ENCODE results near the gene RIPPLY1.

The RIPPLY1 gene

DNA sequence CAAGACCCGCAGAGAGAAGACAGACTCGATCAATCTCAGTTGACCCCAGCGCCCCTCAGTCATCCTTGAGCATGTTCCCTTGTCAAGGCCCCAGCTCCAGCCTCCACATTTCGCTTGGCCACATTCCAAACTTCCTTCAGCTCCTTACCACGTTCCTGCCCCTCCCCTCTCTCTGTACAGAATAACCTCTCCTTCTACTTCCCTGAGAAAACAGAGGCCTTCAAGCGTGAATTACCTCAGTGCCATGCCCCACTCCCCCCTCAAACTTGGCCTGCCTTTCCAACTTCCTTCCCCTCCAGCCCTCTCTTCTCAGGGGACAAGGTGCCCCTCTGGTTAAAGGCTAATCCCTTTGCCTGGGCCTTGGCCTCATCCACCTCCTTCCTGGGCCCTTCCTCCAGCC, 3.2 kb upstream of the RIPPLY1 start:
- no peak for TF ChIP-seq TRIM28 (IDR thresholded peaks at IDR 0.05; ENCODE audit: borderline replicate concordance, low read length)
- TF ChIP-seq, protein P1, sequence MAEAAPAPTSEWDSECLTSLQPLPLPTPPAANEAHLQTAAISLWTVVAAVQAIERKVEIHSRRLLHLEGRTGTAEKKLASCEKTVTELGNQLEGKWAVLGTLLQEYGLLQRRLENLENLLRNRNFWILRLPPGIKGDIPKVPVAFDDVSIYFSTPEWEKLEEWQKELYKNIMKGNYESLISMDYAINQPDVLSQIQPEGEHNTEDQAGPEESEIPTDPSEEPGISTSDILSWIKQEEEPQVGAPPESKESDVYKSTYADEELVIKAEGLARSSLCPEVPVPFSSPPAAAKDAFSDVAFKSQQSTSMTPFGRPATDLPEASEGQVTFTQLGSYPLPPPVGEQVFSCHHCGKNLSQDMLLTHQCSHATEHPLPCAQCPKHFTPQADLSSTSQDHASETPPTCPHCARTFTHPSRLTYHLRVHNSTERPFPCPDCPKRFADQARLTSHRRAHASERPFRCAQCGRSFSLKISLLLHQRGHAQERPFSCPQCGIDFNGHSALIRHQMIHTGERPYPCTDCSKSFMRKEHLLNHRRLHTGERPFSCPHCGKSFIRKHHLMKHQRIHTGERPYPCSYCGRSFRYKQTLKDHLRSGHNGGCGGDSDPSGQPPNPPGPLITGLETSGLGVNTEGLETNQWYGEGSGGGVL (tag by site-specific recombination; IDR thresholded peaks at IDR 0.05) = peak; percentile 55
- H3K4me1 ChIP-seq (ENCODE audit: control insufficient read depth, insufficient read depth, low read length) = no peaks in the 10 kb centered on the region
- CTCF ChIA-PET = interaction anchor here (0.6 to 1.6 kb wide), 3 partner anchors 12 to 31 kb away, joined by 3 to 6 read pairs (median 3); no protein-coding TSS in a partner anchor
- H3K9me3 ChIP-seq (ENCODE audit: control insufficient read depth, insufficient read depth, low read depth, low read length) = no peaks in the 10 kb centered on the region
- no peak overlapping the region for H3K4me3 ChIP-seq (ENCODE audit: low read depth, low read length)
- H3K36me3 ChIP-seq (ENCODE audit: control insufficient read depth in 2 of 2, insufficient read depth in 1 of 2, low read length in 2 of 2) = no peaks in the 10 kb centered on the region
- H3K27ac ChIP-seq (ENCODE audit: extremely low read depth, low read depth, low read length) = no peak overlapping the region
- POLR2A ChIA-PET = no interaction called here

DNA sequence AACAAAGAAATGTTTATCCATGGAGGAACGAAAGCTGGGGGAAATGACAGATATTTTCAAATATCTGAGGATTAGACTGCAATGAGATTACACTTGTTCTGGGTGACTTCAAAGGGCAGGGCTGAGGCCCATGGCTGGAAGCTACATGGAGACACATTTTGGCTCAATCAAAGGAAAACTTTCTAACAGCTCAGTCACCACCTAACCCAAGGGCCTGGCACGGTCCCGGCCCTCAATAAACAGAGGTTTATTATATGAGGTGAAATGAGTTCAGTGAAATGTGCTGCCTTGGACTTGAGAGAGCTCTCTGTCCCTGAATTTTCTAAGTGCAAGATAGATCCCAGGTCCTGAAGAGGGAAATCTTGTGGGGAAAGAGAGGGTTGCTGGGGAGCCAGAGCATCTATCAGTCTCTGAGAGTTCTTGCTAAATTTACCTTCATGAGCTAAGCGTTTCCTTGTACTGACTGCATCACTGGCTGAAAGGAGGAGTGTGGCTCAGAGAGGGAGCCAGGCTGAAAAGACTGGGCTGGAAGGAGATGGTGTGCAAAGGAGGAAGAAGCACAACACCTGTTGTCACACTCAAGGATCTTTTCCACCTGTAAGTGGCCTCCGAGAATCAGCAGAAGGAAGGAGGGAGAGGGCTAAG, 2.0 kb upstream of the RIPPLY1 start:
- ChIA-PET CTCF (interaction anchor here (0.6 to 1.8 kb wide), 5 partner anchors 11 to 1622 kb away, joined by 3 to 7 read pairs (median 3); no protein-coding TSS in a partner anchor), POLR2A (interaction anchor here (0.6 kb wide), 1 partner anchor 295 kb away, joined by 3 read pairs; no protein-coding TSS in a partner anchor)
- TF ChIP-seq ZNF274 (IDR thresholded peaks at IDR 0.05; ENCODE audit: low read length) = no peak
- no peak for TF ChIP-seq ZNF274 (tag by site-specific recombination; IDR thresholded peaks at IDR 0.05; ENCODE audit: borderline replicate concordance)
- TF ChIP-seq, protein P2, sequence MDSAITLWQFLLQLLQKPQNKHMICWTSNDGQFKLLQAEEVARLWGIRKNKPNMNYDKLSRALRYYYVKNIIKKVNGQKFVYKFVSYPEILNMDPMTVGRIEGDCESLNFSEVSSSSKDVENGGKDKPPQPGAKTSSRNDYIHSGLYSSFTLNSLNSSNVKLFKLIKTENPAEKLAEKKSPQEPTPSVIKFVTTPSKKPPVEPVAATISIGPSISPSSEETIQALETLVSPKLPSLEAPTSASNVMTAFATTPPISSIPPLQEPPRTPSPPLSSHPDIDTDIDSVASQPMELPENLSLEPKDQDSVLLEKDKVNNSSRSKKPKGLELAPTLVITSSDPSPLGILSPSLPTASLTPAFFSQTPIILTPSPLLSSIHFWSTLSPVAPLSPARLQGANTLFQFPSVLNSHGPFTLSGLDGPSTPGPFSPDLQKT (IDR thresholded peaks at IDR 0.05; ENCODE audit: borderline replicate concordance, low read depth, low read length) = no peak
- no peak for TF ChIP-seq ZNF335 (tag by site-specific recombination; conservative IDR thresholded peaks at IDR 0.05)
- no peak for TF ChIP-seq ZFP37 (tag by site-specific recombination; IDR thresholded peaks at IDR 0.05)
- TF ChIP-seq HOXD13 (CRISPR knock-in tag; IDR thresholded peaks at IDR 0.05; ENCODE audit: borderline replicate concordance) = no peak
- no peaks in the 10 kb centered on the region for H3K36me3 ChIP-seq (ENCODE audit: control insufficient read depth in 2 of 2, insufficient read depth in 1 of 2, low read length in 2 of 2)
- H3K4me3 ChIP-seq (ENCODE audit: low read depth, low read length) = no peak overlapping the region
- no peaks in the 10 kb centered on the region for H3K9me3 ChIP-seq (ENCODE audit: control insufficient read depth, insufficient read depth, low read depth, low read length)
- no peak overlapping the region for H3K27ac ChIP-seq (ENCODE audit: extremely low read depth, low read depth, low read length)
- no peaks in the 10 kb centered on the region for H3K4me1 ChIP-seq (ENCODE audit: control insufficient read depth, insufficient read depth, low read length)

DNA sequence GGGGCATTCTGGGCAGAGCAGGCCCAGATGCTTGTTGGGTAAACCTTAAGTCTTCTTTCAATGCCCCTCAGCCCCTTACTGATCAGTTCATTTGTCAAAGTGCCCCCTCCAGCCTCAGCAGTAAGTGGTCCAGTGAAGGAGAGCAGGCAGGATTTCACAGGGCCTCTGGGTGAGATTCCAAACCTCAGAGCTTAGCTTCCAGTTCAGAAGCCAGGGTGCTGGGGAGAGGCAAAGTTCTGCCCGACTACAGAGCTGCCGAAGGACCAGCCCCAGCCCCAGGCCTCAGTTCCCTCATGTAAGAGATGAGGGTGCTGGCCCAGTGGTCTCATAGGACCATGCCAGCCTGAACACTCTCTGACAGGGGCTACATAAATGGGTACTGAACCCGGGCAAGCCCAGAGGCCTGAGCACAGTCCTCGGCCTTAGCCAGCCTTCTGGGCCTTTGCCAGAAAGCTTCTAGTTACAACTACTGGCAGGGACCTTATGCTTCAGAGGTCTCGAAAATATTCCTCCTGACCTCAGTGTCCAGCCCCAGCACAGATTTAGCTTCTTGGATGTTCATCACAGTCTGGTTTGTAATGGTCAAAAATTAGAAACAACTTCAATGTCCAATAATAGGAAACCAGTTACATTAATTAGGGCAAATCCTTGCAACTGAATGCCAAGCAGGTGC, 851 bp upstream of the RIPPLY1 start:
- no peaks in the 10 kb centered on the region for H3K36me3 ChIP-seq (ENCODE audit: control insufficient read depth in 2 of 2, insufficient read depth in 1 of 2, low read length in 2 of 2)
- H3K4me1 ChIP-seq (ENCODE audit: control insufficient read depth, insufficient read depth, low read length) = no peaks in the 10 kb centered on the region
- CTCF ChIA-PET = interaction anchor here (0.7 to 2.2 kb wide), 5 partner anchors 10 to 1621 kb away, joined by 3 to 7 read pairs (median 4); no protein-coding TSS in a partner anchor
- H3K27ac ChIP-seq (ENCODE audit: extremely low read depth, low read depth, low read length) = no peak overlapping the region
- H3K4me3 ChIP-seq (ENCODE audit: low read depth, low read length) = no peak overlapping the region
- H3K9me3 ChIP-seq (ENCODE audit: control insufficient read depth, insufficient read depth, low read depth, low read length) = no peaks in the 10 kb centered on the region
- POLR2A ChIA-PET = no interaction called here
- TF ChIP-seq KLF16 (tag by site-specific recombination; IDR thresholded peaks at IDR 0.05) = no peak
- TF ChIP-seq, protein P3, sequence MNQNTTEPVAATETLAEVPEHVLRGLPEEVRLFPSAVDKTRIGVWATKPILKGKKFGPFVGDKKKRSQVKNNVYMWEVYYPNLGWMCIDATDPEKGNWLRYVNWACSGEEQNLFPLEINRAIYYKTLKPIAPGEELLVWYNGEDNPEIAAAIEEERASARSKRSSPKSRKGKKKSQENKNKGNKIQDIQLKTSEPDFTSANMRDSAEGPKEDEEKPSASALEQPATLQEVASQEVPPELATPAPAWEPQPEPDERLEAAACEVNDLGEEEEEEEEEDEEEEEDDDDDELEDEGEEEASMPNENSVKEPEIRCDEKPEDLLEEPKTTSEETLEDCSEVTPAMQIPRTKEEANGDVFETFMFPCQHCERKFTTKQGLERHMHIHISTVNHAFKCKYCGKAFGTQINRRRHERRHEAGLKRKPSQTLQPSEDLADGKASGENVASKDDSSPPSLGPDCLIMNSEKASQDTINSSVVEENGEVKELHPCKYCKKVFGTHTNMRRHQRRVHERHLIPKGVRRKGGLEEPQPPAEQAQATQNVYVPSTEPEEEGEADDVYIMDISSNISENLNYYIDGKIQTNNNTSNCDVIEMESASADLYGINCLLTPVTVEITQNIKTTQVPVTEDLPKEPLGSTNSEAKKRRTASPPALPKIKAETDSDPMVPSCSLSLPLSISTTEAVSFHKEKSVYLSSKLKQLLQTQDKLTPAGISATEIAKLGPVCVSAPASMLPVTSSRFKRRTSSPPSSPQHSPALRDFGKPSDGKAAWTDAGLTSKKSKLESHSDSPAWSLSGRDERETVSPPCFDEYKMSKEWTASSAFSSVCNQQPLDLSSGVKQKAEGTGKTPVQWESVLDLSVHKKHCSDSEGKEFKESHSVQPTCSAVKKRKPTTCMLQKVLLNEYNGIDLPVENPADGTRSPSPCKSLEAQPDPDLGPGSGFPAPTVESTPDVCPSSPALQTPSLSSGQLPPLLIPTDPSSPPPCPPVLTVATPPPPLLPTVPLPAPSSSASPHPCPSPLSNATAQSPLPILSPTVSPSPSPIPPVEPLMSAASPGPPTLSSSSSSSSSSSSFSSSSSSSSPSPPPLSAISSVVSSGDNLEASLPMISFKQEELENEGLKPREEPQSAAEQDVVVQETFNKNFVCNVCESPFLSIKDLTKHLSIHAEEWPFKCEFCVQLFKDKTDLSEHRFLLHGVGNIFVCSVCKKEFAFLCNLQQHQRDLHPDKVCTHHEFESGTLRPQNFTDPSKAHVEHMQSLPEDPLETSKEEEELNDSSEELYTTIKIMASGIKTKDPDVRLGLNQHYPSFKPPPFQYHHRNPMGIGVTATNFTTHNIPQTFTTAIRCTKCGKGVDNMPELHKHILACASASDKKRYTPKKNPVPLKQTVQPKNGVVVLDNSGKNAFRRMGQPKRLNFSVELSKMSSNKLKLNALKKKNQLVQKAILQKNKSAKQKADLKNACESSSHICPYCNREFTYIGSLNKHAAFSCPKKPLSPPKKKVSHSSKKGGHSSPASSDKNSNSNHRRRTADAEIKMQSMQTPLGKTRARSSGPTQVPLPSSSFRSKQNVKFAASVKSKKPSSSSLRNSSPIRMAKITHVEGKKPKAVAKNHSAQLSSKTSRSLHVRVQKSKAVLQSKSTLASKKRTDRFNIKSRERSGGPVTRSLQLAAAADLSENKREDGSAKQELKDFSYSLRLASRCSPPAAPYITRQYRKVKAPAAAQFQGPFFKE (tag by site-specific recombination; IDR thresholded peaks at IDR 0.05; ENCODE audit: borderline replicate concordance) = no peak
- TF ChIP-seq, protein P4, sequence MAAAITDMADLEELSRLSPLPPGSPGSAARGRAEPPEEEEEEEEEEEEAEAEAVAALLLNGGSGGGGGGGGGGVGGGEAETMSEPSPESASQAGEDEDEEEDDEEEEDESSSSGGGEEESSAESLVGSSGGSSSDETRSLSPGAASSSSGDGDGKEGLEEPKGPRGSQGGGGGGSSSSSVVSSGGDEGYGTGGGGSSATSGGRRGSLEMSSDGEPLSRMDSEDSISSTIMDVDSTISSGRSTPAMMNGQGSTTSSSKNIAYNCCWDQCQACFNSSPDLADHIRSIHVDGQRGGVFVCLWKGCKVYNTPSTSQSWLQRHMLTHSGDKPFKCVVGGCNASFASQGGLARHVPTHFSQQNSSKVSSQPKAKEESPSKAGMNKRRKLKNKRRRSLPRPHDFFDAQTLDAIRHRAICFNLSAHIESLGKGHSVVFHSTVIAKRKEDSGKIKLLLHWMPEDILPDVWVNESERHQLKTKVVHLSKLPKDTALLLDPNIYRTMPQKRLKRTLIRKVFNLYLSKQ (tag by site-specific recombination; IDR thresholded peaks at IDR 0.05; ENCODE audit: borderline replicate concordance) = no peak
- TF ChIP-seq ZNF37A (tag by site-specific recombination; IDR thresholded peaks at IDR 0.05) = no peak
- TF ChIP-seq, protein P5, sequence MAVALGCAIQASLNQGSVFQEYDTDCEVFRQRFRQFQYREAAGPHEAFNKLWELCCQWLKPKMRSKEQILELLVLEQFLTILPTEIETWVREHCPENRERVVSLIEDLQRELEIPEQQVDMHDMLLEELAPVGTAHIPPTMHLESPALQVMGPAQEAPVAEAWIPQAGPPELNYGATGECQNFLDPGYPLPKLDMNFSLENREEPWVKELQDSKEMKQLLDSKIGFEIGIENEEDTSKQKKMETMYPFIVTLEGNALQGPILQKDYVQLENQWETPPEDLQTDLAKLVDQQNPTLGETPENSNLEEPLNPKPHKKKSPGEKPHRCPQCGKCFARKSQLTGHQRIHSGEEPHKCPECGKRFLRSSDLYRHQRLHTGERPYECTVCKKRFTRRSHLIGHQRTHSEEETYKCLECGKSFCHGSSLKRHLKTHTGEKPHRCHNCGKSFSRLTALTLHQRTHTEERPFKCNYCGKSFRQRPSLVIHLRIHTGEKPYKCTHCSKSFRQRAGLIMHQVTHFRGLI (tag by site-specific recombination; IDR thresholded peaks at IDR 0.05) = no peak
- TF ChIP-seq ZNF530 (tag by site-specific recombination; IDR thresholded peaks at IDR 0.05; ENCODE audit: low read depth) = no peak
- TF ChIP-seq ZNF266 (tag by site-specific recombination; IDR thresholded peaks at IDR 0.05; ENCODE audit: low read depth) = no peak
- no peak for TF ChIP-seq SETDB1 (IDR thresholded peaks at IDR 0.05; ENCODE audit: insufficient read length, low read length)
- TF ChIP-seq ZNF585B (tag by site-specific recombination; IDR thresholded peaks at IDR 0.05) = no peak
